H1 (cell line): Measurements from ENCODE around the gene PIK3CA. TPM values are rescaled to one million over a fixed set of nuclear protein-coding genes. Genes with fewer than 3 reads are reported as not detected.

Experiments
- CTCF ChIA-PET: fragments of 300-600 bp; sonication (Branson Sonifier 250); formaldehyde crosslinking; loops from one replicate; lab custom pipeline; 2021; ENCODE audit not compliant: partially characterized antibody; lab: Charles Lee
- POLR2A ChIA-PET: fragments of 300-600 bp; sonication (Branson Sonifier 250); formaldehyde crosslinking; loops from one replicate; lab custom pipeline; 2021; ENCODE audit warnings: inconsistent platforms; ENCODE audit not compliant: partially characterized antibody; lab: Charles Lee
- DNase-seq, 2 experiments: peaks; one replicate each; pipeline versions ENCODE4 v3.0.0 to v3.0.0-alpha.2; 2010 to 2022; ENCODE audit warnings: low spot score in 2 of 2, low read depth in 1 of 2, mixed read lengths in 1 of 2
- FAIRE-seq: peaks from 2 replicates; lab custom pipeline; 2011; peaks lifted over from hg19 to GRCh38; lab: Jason Lieb, UNC
- H2AFZ ChIP-seq: 2 replicates; pipeline ENCODE4 v1.8.1; 2012; ENCODE audit warnings: low read length, inconsistent platforms
- H2AK5ac ChIP-seq: 2 replicates; pipeline ENCODE4 v1.6.1; 2013; ENCODE audit warnings: low read depth, low read length
- H2BK120ac ChIP-seq: replicated peaks from 2 replicates; pipeline ENCODE3; 2013; ENCODE audit warnings: low read depth, low read length, inconsistent platforms
- H2BK12ac ChIP-seq: 2 replicates; pipeline ENCODE4 v1.6.1; 2013; ENCODE audit warnings: low read depth, low read length
- H2BK15ac ChIP-seq: 2 replicates; pipeline ENCODE4 v1.6.1; 2013; ENCODE audit warnings: low read length
- H2BK20ac ChIP-seq: 2 replicates; pipeline ENCODE4 v1.6.1; 2013; ENCODE audit warnings: low read length
- H2BK5ac ChIP-seq: 2 replicates; pipeline ENCODE4 v1.6.1; 2013; ENCODE audit warnings: low read depth, low read length
- H3K14ac ChIP-seq: 2 replicates; pipeline ENCODE4 v1.6.1; 2013; ENCODE audit warnings: inconsistent platforms; ENCODE audit not compliant: insufficient read length
- H3K18ac ChIP-seq: 2 replicates; pipeline ENCODE4 v1.6.1; 2013; ENCODE audit warnings: low read length; ENCODE audit errors: extremely low read depth
- H3K23ac ChIP-seq: 2 replicates; pipeline ENCODE4 v1.6.1; 2013; ENCODE audit warnings: inconsistent platforms; ENCODE audit not compliant: insufficient read length
- H3K23me2 ChIP-seq: 2 replicates; pipeline ENCODE4 v1.6.1; 2013; ENCODE audit warnings: low read depth, low read length
- H3K27ac ChIP-seq: 2 replicates; pipeline ENCODE4 v1.6.1; 2011; ENCODE audit warnings: low read depth, low read length, inconsistent platforms
- H3K27me3 ChIP-seq, 4 experiments: replicated peaks in 1 of 4; 1 replicate in 1 of 4; 2 replicates in 3 of 4; pipeline versions ENCODE4 v1.6.1 to v1.8.1; 2011 to 2013; ENCODE audit warnings: low read length in 3 of 4, mild to moderate bottlenecking in 3 of 4, inconsistent platforms in 2 of 4, mixed read lengths in 2 of 4, moderate library complexity in 1 of 4; ENCODE audit not compliant: control insufficient read depth in 3 of 4, insufficient read depth in 3 of 4; ENCODE audit errors: extremely low read depth in 1 of 4
- H3K36me3 ChIP-seq, 4 experiments: 2 replicates each; pipeline versions ENCODE4 v1.6.1 to v1.8.1; 2011 to 2013; ENCODE audit warnings: mild to moderate bottlenecking in 4 of 4, low read length in 3 of 4, moderate library complexity in 2 of 4, control low read depth in 1 of 4, inconsistent platforms in 1 of 4; ENCODE audit not compliant: insufficient read depth in 4 of 4, control insufficient read depth in 2 of 4
- H3K4ac ChIP-seq: replicated peaks from 2 replicates; pipeline ENCODE3; 2013; ENCODE audit warnings: low read length, low read depth, mixed read lengths, inconsistent platforms; ENCODE audit not compliant: insufficient read length
- H3K4me1 ChIP-seq, 4 experiments: replicated peaks in 1 of 4; 1 replicate in 1 of 4; 2 replicates in 3 of 4; pipeline versions ENCODE4 v1.6.1 to v1.8.1; 2011 to 2013; ENCODE audit warnings: low read length in 3 of 4, inconsistent platforms in 2 of 4, mixed read lengths in 1 of 4; ENCODE audit not compliant: insufficient read depth in 4 of 4, control insufficient read depth in 3 of 4
- H3K4me2 ChIP-seq, 2 experiments: 2 replicates each; pipeline versions ENCODE4 v1.6.1 to v1.8.1; 2011 to 2013; ENCODE audit warnings: low read depth in 2 of 2, low read length in 2 of 2, control low read depth in 1 of 2, inconsistent platforms in 1 of 2, mild to moderate bottlenecking in 1 of 2; ENCODE audit not compliant: insufficient read depth in 1 of 2
- H3K4me3 ChIP-seq, 4 experiments: fragments of 200-600, 300-600 bp in 1 of 4; sonication (generic), shearing (Covaris generic), sonication (Bioruptor Twin) in 1 of 4; 2 replicates each; pipeline versions ENCODE4 v1.5.1 to v1.8.1; 2011 to 2016; ENCODE audit warnings: low read length in 4 of 4, low read depth in 3 of 4, control low read depth in 2 of 4, inconsistent platforms in 2 of 4, mild to moderate bottlenecking in 2 of 4, mixed read lengths in 1 of 4, moderate library complexity in 1 of 4; ENCODE audit not compliant: insufficient read depth in 2 of 4; ENCODE audit errors: extremely low read depth in 1 of 4
- H3K56ac ChIP-seq: replicated peaks from 2 replicates; pipeline ENCODE3; 2013; ENCODE audit warnings: low read depth, mild to moderate bottlenecking, mixed read lengths, low read length, inconsistent platforms; ENCODE audit not compliant: insufficient read length
- H3K79me1 ChIP-seq: 2 replicates; pipeline ENCODE4 v1.6.1; 2013; ENCODE audit warnings: low read depth, low read length, control low read depth
- H3K79me2 ChIP-seq, 2 experiments: 2 replicates each; pipeline versions ENCODE4 v1.6.1 to v1.8.1; 2012 to 2013; ENCODE audit warnings: low read length in 2 of 2, mild to moderate bottlenecking in 2 of 2, inconsistent platforms in 1 of 2; ENCODE audit not compliant: insufficient read depth in 2 of 2, control insufficient read depth in 1 of 2
- H3K9ac ChIP-seq, 4 experiments: replicated peaks in 1 of 4; 1 replicate in 1 of 4; 2 replicates in 3 of 4; pipeline versions ENCODE4 v1.6.1 to v1.8.1; 2011 to 2013; ENCODE audit warnings: low read depth in 3 of 4, low read length in 3 of 4, control low read depth in 2 of 4, mild to moderate bottlenecking in 2 of 4, moderate library complexity in 2 of 4, inconsistent platforms in 1 of 4; ENCODE audit errors: extremely low read depth in 1 of 4
- H3K9me3 ChIP-seq, 2 experiments: 2 replicates each; pipeline versions ENCODE4 v1.6.1 to v1.8.1; 2012 to 2013; ENCODE audit warnings: mild to moderate bottlenecking in 2 of 2, moderate library complexity in 2 of 2, control low read depth in 1 of 2, inconsistent platforms in 1 of 2, low read depth in 1 of 2, low read length in 1 of 2, mixed read lengths in 1 of 2; ENCODE audit not compliant: insufficient read depth in 2 of 2
- H4K20me1 ChIP-seq, 2 experiments: replicated peaks in 1 of 2; 2 replicates each; pipeline versions ENCODE3 to v1.8.1; 2011 to 2013; ENCODE audit warnings: inconsistent platforms in 2 of 2, low read length in 2 of 2, mild to moderate bottlenecking in 1 of 2; ENCODE audit not compliant: insufficient read depth in 2 of 2, control insufficient read depth in 1 of 2
- H4K5ac ChIP-seq: 2 replicates; pipeline ENCODE4 v1.6.1; 2013; ENCODE audit warnings: low read length, low read depth, mixed read lengths, inconsistent platforms; ENCODE audit not compliant: insufficient read length
- H4K8ac ChIP-seq: 2 replicates; pipeline ENCODE4 v1.8.0; 2013; ENCODE audit warnings: mild to moderate bottlenecking, moderate library complexity, low read length, inconsistent platforms; ENCODE audit not compliant: insufficient read depth; ENCODE audit errors: extremely low read depth
- H4K91ac ChIP-seq: replicated peaks from 2 replicates; pipeline ENCODE3; 2013; ENCODE audit warnings: low read length, mixed read lengths, inconsistent platforms; ENCODE audit not compliant: insufficient read length
- CBX8 ChIP-seq: fragments of 300-800, 300-1000 bp; sonication (generic); IDR thresholded peaks from 2 replicates; pipeline ENCODE4 v1.7.1; 2016; ENCODE audit warnings: low read depth, low read length, borderline replicate concordance
- NRF1 ChIP-seq: IDR thresholded peaks from 2 replicates; pipeline ENCODE4 v1.6.1; 2011; ENCODE audit warnings: mild to moderate bottlenecking, low read depth, low read length, improper control_type of control experiment
- SAP30 ChIP-seq: fragments of 300-600 bp; sonication (generic); IDR thresholded peaks from 2 replicates; pipeline ENCODE4 v1.7.1; 2012; ENCODE audit warnings: low read length, moderate library complexity, mild to moderate bottlenecking, inconsistent platforms; ENCODE audit not compliant: insufficient read depth, insufficient replicate concordance
- WGBS, 2 experiments: shearing (Covaris generic) in 1 of 2; methylation state at CpG; one replicate each; pipeline versions ENCODE4 v1.1.6 to v1.1.7; 2013 to 2015; ENCODE audit warnings: low lambda C conversion rate in 2 of 2, mixed read lengths in 2 of 2, inconsistent platforms in 1 of 2, low coverage in 1 of 2, missing lambda C conversion rate in 1 of 2; ENCODE audit not compliant: insufficient replicate concordance in 2 of 2, insufficient coverage in 1 of 2, insufficient read length in 1 of 2; ENCODE audit errors: extremely low coverage in 1 of 2, missing lambda C conversion rate in 1 of 2; 5-methylcytosine and 5-hydroxymethylcytosine counted together
- polyA plus RNA-seq, 7 experiments: library from polyadenylated mRNA; depleted of rRNA in 3 of 7; stranded (reverse) in 5 of 7; unstranded in 2 of 7; fragments of >200 nt in 5 of 7; fragments of 200-250 nt in 2 of 7; gene quantifications; 1 replicate in 5 of 7; 2 replicates in 1 of 7; 4 replicates in 1 of 7; pipeline versions ENCODE4 v1.2.1 to v1.2.3, GENCODE V29; 2011 to 2013; ENCODE audit warnings: missing spikeins in 2 of 7, mixed read lengths in 2 of 7
- total RNA-seq: library from RNA; stranded (reverse); fragmentation: NEBNext Ultra II Directional; extraction: Animal tissue kit (Norgen Biotek cat#: 25700); gene quantifications from 2 replicates; pipeline ENCODE4 v1.2.1, GENCODE V29; 2021

PIK3CA gene
- total and polyA plus RNA-seq, 2 of the 8 experiments (the other 6 are each of a cell fraction or from before 2014, with no cell fraction given) = 1.6 to 11.3 TPM

DNA sequence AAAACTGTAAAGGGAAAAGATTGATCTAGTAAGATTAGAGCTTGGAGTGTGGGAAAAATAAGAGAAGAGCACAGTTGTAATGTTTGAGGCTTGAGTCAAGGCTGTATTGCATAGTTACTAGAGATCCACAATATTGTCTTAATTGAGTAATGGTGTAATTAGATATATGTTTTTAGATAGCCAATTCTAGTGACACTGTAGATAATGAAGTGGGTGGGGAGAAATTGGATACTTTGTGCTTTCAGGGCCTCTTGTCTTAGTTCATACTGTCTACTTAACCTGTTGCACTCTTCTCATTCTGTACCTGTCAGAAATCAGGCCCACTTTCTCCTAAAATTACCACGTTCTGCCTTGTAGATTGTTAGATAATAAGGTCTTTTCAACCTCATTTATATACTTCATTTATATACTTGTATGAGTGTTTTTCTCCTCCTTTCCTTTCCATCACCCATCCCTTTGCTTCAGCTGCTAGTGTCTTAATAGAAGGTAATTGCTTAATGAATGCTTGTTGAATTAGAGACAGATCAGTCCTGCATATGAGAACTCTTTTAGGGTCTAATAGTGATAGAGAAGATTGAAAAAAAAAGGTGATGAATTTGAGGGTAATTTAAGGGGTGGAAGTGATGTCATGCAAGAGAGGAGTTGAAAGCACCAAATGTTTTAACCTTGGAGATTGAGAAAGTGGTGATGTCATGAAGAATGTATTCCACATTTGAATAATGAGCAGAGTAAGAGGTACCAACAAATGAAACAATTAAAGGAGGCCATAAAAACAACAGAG, 32.0 kb downstream of the PIK3CA start:
- DNase-seq (no peak), FAIRE-seq (no peak)
- no peak overlapping the region for H3K27ac ChIP-seq
- H3K79me2 ChIP-seq = peaks cover 0 to 71% of the 10 kb centered on the region in 2 experiments; a peak in 3 of 4 replicates
- H4K20me1 ChIP-seq = no peaks in the 10 kb centered on the region
- no peak overlapping the region for H3K4me2 ChIP-seq
- no peak overlapping the region for H3K14ac ChIP-seq
- H3K23ac ChIP-seq = no peak overlapping the region
- H2AFZ ChIP-seq = no peak overlapping the region
- peaks cover 0 to 7% (median under 1%) of the 10 kb centered on the region in 4 experiments; a peak in 1 of 7 replicates for H3K4me1 ChIP-seq
- H4K91ac ChIP-seq = no peak overlapping the region
- no peak for TF ChIP-seq SAP30
- no peak for TF ChIP-seq CBX8
- TF ChIP-seq NRF1 = no peak
- no peak overlapping the region for H2BK20ac ChIP-seq
- H3K4ac ChIP-seq = no peak overlapping the region
- POLR2A ChIA-PET = no interaction called here
- H4K8ac ChIP-seq = no peak overlapping the region
- H3K9me3 ChIP-seq = no peaks in the 10 kb centered on the region
- no peak overlapping the region for H2BK15ac ChIP-seq
- H2BK5ac ChIP-seq = no peak overlapping the region
- H2BK120ac ChIP-seq = no peak overlapping the region
- CTCF ChIA-PET = interaction anchor here (1.5 kb wide), 1 partner anchor 135 kb away, joined by 3 read pairs; no protein-coding TSS in a partner anchor
- no peaks in the 10 kb centered on the region for H3K23me2 ChIP-seq
- no peaks in the 10 kb centered on the region for H3K36me3 ChIP-seq
- no peak overlapping the region for H2AK5ac ChIP-seq
- no peak overlapping the region for H3K18ac ChIP-seq
- H3K4me3 ChIP-seq = no peak overlapping the region
- H2BK12ac ChIP-seq = no peak overlapping the region
- no peak overlapping the region for H3K9ac ChIP-seq
- H3K79me1 ChIP-seq = no peaks in the 10 kb centered on the region; the same call in 1 of the 2 replicates
- no peak overlapping the region for H3K56ac ChIP-seq
- no peak overlapping the region for H4K5ac ChIP-seq
- WGBS, 2 experiments = 69% methylated on average over 1 of the region's 1 CpG; no CpG with 5 or more reads in 1 of the 2 experiments
- no peaks in the 10 kb centered on the region for H3K27me3 ChIP-seq
